K562 (cell line): Measurements from ENCODE around the gene PDGFA. TPM values are rescaled to one million over a fixed set of nuclear protein-coding genes. Genes with fewer than 3 reads are reported as not detected.

Experiments
- ARID4B ChIP-seq: sonication (generic); formaldehyde crosslinking; IDR thresholded peaks from 2 replicates; pipeline ENCODE4 v1.8.0; 2022; ENCODE audit warnings: mild to moderate bottlenecking, missing genetic modification reagents
- CTBP1 ChIP-seq: fragments of 450-650 bp; IDR thresholded peaks from 2 replicates; pipeline ENCODE4 v1.6.1; 2016; ENCODE audit warnings: borderline replicate concordance
- DPF2 ChIP-seq: fragments of 450-650 bp; IDR thresholded peaks from 2 replicates; pipeline ENCODE4 v1.6.1; 2016
- ETV5 ChIP-seq: sonication (generic); formaldehyde crosslinking; IDR thresholded peaks from 2 replicates; pipeline ENCODE4 v1.4.0; 2020; ENCODE audit warnings: low read depth, mild to moderate bottlenecking, missing genetic modification reagents
- MCM3 ChIP-seq: fragments of 450-650 bp; IDR thresholded peaks from 2 replicates; pipeline ENCODE4 v1.6.1; 2016
- MITF ChIP-seq: IDR thresholded peaks from 2 replicates; pipeline ENCODE4 v1.6.1; 2014; ENCODE audit warnings: antibody characterized with exemption
- NRF1 ChIP-seq, 2 experiments: fragments of 450-650 bp; IDR thresholded peaks in 1 of 2; conservative IDR thresholded peaks in 1 of 2; 2 replicates each; pipeline ENCODE4 v1.6.1; 2014; ENCODE audit warnings: mild to moderate bottlenecking in 2 of 2
- PHTF2 ChIP-seq: fragments of 250-450 bp; sonication (Bioruptor Pico); IDR thresholded peaks from 2 replicates; pipeline ENCODE4 v1.5.0; 2021; ENCODE audit warnings: mild to moderate bottlenecking
- RB1 ChIP-seq: fragments of 450-650 bp; IDR thresholded peaks from 2 replicates; pipeline ENCODE4 v1.6.1; 2017; ENCODE audit warnings: low read depth, mild to moderate bottlenecking
- TBP ChIP-seq: optimal IDR thresholded peaks from 2 replicates; pipeline ENCODE3; 2011; ENCODE audit warnings: low read depth, low read length, improper control_type of control experiment
- TFE3 ChIP-seq: fragments of 450-650 bp; formaldehyde crosslinking; IDR thresholded peaks from 2 replicates; pipeline ENCODE4 v1.4.0; 2020; ENCODE audit warnings: mild to moderate bottlenecking, mixed read lengths
- USF1 ChIP-seq: sonication (generic); formaldehyde crosslinking; IDR thresholded peaks from 2 replicates; pipeline ENCODE4 v1.9.0; 2022; ENCODE audit warnings: mild to moderate bottlenecking, missing genetic modification reagents
- ZBTB17 ChIP-seq: fragments of 450-650 bp; formaldehyde crosslinking; IDR thresholded peaks from 2 replicates; pipeline ENCODE4 v1.4.0; 2020; ENCODE audit warnings: mild to moderate bottlenecking
- ZNF12 ChIP-seq: sonication (generic); formaldehyde crosslinking; IDR thresholded peaks from 2 replicates; pipeline ENCODE4 v1.4.0; 2020; ENCODE audit warnings: mild to moderate bottlenecking, missing genetic modification reagents
- ZNF384 ChIP-seq: IDR thresholded peaks from 2 replicates; pipeline ENCODE4 v1.6.1; 2012; ENCODE audit warnings: low read depth, low read length, improper control_type of control experiment
- ZNF398 ChIP-seq: fragments of 250-450 bp; sonication (Bioruptor Pico); IDR thresholded peaks from 2 replicates; pipeline ENCODE4 v1.8.0; 2021; ENCODE audit warnings: moderate library complexity, mild to moderate bottlenecking, inconsistent platforms
- ZNF830 ChIP-seq: fragments of 250-450 bp; sonication (Bioruptor Pico); IDR thresholded peaks from 2 replicates; pipeline ENCODE4 v1.5.0; 2021; ENCODE audit warnings: mild to moderate bottlenecking
- polyA plus RNA-seq, 8 experiments: library from polyadenylated mRNA; depleted of rRNA in 4 of 8; stranded (reverse) in 5 of 8; unstranded in 3 of 8; fragments of >200 nt; fragmentation: Nextera tagmentation in 2 of 8; fragmentation: Illumina TruSeq in 1 of 8; extraction: Ambion mirVana in 2 of 8; extraction: Trizol in 1 of 8; gene quantifications; 2 replicates each; pipeline versions ENCODE4 v1.2.1 to v1.2.3, GENCODE V29; 2011 to 2014; ENCODE audit warnings: inconsistent platforms in 1 of 8, missing spikeins in 1 of 8
- total RNA-seq, 7 experiments: library from RNA; depleted of rRNA in 6 of 7; stranded (reverse); fragments of >200 nt in 6 of 7; fragmentation: Illumina TruSeq in 2 of 7; extraction: Trizol in 2 of 7; gene quantifications; 2 replicates each; pipeline versions ENCODE4 v1.2.1 to v1.2.3, GENCODE V29; 2011 to 2021; ENCODE audit warnings: low replicate concordance in 1 of 7

Gene PDGFA
- total and polyA plus RNA-seq, 9 of the 15 experiments (the other 6 are each of a cell fraction or from before 2014, with no cell fraction given) = 2.5 to 10.2 (median 4.6) TPM

- TF ChIP-seq USF1 (CRISPR knock-in tag) = peak; percentile 84
- 0 out of 2 replicates have a peak, but pooled peaks have one; percentile 49 for TF ChIP-seq ARID4B (CRISPR knock-in tag)
- no peak for TF ChIP-seq ZNF12 (CRISPR knock-in tag)
- TF ChIP-seq CTBP1 = peak; percentile 63; the same call in 1 of the 2 replicates
- TF ChIP-seq NRF1 (conservative IDR thresholded peaks at IDR 0.05 in 1 of 2, IDR thresholded peaks at IDR 0.05 in 1 of 2) = peak; percentile 34 to 41; a peak in 3 of 4 replicates
- TF ChIP-seq TFE3 (CRISPR knock-in tag) = peak; percentile 54
- TF ChIP-seq ETV5 (CRISPR knock-in tag) = peak; percentile 58; the same call in 1 of the 2 replicates
- no peak for TF ChIP-seq TBP
- TF ChIP-seq MITF = peak; percentile 84
- TF ChIP-seq MCM3 = no peak
- TF ChIP-seq DPF2 = peak; percentile 51; the same call in 1 of the 2 replicates
- peak; percentile 10; the same call in 1 of the 2 replicates for TF ChIP-seq RB1
- TF ChIP-seq PHTF2 = no peak
- no peak for TF ChIP-seq ZNF830
- no peak for TF ChIP-seq ZNF384
- no peak for TF ChIP-seq ZNF398 (CRISPR knock-in tag)
- TF ChIP-seq ZBTB17 (CRISPR knock-in tag) = 0 out of 2 replicates have a peak, but pooled peaks have one; percentile 21
Measured at GRCh38 chr7:522071-522950, 2.7 kb upstream of the PDGFA start (continued).
